NCI-H345 treated with DMSO at 0.1 percent for 48 hours (cell line): ENCODE data around the gene PRDM7.

Experiments used
- DNase-seq: peaks from one replicate; lab custom pipeline; 2025; ENCODE audit not compliant: unreplicated experiment; lab: John Stamatoyannopoulos, UW

The PRDM7 gene

DNA sequence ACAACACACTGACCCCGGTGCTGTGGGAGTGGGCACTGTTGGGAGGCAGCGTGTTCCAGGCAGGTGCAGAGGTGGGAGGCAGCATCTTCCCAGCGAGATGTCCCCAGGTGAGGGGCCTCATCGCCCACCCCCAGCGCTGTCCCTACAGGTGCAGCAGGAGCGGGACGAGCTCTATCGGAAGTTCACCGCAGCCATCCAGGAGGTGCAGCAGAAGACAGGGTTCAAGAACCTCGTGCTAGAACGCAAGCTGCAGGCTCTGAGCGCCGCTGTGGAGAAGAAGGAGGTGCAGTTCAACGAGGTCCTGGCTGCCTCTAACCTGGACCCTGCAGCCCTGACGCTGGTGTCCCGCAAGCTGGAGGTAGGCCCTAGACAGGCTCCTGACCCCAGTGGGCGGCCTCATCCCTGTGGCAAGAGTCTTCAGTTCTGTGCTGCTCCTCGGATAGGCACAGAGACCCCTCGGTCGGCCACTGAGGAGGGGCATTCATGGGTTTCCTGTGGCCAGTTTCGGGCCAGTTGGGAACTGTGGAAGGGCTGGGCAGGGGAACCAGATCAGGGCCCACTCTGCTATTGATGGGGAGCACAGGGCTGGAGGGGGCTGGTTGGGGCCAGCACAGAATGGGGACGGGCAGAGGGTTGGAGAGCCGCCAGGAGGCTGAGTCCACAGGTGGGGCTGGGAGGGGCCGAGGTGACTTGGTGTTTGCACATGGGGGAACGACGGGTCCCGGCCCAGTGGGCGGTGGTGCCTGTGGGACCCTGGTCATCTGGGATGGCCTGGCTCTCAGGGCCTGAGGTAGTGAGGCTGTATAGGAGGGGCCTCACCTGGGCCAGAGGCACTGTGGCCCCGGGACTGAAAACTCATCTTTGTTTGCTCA is 36.7 kb downstream of the PRDM7 start:
- DNase-seq, result no peak

DNA sequence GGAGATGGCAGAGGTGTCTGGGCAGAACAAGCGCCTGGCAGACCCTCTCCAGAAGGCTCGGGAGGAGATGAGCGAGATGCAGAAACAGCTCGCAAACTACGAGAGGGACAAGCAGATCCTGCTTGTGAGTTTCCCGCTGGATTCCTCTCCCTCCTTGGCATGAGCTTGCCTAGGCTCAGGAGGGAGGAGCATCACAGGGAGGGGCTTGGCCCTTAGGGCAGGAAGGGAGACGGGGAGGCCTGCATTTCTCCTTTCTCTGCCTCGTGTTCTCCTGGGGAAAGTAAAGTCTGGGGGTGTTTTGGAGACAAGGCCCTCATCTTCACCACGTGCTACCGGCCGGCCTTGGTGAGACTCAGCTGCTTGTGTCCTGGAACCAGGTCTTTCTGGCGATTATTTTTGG is 39.9 kb downstream of the PRDM7 start:
- DNase-seq, result no peak

DNA sequence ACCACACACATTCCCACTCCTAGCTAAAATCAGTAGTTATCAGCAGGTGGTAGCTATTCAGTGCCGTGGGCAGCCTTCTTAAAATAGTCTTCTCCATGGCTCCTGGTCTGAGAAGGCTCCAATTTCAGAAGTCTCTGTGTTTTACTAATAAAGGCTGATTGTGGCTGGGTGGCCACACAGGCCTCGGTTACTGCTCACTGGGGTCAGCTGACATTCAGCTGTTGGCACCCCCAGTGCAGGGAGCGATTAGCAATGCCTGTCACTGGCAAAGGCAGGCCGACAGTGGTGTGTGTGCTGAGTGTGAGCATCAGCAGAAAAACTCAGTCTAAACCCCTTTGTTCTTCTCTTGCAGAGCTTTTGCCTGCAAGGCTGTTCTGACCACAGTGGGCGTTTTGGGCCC is 41.2 kb downstream of the PRDM7 start:
- DNase-seq, result no peak

DNA sequence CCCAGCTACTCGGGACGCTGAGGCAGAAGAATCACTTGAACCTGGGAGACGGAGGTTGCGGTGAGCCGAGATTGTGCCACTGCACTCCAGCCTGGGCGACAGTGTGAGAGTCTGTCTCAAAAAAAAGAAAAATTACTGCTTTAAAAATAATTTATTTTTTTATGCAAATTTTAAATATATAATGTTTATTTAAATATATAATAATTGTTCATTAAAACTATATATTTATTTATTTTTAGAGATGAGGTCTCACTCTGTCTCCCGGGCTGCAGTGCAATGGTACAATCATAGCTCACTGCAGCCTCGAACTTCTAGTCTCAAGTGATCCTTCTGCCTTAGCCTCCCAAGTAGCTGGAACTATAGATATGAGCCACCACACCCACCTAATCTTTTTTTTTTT is 42.6 kb downstream of the PRDM7 start:
- no peak for DNase-seq

DNA sequence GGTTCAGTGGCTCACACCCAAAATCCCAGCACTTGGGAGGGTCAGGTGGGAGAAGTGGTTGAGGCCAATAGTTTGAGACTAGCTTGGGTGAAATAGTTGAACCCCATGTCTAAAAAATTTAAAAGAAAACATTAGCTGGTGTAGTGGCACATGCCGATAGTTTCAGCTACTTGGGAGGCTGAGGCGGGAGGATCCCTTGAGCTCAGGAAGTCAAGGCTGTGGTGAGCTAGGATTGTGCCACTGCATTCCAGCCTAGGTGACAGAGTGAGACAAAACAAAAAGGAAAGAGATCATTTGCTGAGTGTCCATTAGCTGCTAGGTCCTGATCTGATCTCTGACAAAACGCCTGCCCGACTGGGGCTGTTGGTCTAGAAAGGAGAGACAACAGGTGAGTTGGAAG is 43.7 kb downstream of the PRDM7 start:
- no peak for DNase-seq

DNA sequence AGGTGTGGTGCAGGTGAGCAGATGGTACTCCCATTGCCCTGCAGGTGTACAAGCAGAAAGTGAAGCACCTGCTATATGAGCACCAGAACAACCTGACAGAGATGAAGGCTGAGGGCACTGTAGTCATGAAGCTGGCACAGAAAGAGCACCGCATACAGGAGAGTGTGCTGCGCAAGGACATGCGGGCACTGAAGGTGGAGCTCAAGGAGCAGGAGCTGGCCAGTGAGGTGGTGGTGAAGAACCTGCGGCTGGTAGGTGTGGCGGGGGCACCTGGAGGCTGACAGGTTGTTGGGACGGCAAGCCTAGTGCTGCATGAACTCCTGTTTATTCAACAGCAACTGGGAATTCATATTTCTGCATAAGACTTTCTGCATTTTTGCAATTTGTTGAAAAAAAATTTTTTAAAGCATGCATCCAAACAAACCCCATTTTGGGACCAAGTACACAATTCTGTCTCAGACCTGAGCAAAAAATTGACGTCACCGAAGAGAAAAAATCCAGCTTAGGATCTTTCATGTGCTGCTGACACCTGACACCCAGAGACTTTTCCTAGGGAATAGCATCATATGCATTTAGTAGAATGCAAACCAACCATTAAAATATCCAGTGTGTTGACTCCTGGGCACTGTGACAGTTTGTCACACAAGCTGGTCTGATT is 44.3 kb downstream of the PRDM7 start:
- DNase-seq, result no peak

DNA sequence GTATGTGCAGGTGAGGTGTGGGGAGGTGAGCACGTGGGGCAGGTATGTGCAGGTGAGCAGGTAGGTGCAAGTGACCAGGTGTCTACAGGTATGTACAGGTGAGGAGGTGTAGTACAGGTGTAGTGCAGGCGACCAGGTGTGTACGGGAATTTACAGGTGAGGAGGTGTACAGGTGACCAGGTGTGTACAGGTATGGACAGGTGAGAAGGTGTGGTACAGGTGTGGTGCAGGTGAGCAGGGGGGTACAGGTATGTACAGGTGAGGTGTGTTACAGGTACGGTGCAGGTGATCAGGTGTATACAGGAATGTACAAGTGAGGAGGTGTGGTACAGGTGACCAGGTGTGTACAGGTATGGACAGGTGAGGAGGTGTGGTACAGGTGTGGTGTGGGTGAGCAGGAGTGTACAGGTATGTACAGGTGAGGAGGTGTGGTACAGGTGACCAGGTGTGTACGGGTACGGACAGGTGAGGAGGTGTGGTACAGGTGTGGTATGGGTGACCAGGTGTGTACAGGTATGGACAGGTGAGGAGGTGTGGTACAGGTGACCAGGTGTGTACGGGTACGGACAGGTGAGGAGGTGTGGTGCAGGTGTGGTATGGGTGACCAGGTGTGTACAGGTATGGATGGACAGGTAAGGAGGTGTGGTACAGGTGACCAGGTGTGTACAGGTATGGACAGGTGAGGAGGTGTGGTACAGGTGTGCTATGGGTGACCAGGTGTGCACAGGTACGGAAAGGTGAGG is 45.0 kb downstream of the PRDM7 start:
- DNase-seq, result no peak

DNA sequence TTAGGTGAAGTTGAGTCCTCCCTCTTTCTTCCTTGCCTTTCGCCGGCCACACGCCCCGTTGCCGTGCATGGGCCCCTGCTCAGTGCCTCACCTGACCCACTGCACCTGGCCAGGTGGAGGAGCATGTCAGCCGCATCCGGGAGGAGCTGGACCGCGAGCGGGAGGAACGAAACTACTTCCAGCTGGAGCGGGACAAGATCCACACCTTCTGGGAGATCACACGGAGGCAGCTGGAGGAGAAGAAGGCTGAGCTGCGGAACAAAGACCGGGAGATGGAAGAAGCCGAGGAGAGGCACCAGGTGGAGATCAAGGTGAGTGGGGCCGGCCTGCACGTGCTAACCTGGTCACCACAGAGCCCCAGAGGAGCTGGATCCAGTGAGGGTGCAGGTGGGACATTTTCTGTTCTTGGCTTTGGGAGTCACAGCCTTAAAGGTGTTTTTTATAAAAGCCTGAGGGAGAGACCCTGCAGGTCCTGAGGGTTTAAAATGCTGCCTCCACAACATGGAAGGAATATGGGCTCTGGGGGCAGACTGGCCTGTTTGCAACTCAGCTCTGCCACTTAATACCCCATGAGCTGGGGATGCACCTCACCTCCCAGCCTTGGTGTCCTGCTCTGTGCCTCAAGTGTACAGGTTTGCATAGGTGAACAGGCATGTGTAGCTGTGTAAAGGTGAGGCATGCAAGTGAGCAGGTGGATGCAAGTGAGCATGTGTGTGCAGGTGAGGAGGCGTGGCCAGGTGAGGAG is 45.8 kb downstream of the PRDM7 start:
- no peak for DNase-seq

DNA sequence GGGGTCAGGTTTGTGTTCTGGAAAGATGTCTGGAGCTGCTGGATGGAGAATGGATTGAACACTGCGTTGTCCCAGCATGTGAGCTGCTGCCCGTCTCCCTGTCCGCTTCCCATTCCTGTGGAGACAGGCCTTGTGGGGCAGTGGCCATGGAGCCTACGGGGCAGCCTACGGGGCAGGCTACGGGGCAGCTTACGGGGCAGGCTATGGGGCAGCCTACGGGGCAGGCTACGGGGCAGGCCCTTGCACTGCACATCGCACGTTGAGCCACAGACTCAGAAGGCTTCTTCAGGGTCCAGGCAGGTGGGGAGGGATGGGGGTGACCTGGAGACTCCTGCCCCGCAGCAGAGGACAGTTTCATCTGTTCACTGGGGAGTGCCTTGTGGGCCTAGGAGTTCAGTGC is 48.1 kb downstream of the PRDM7 start:
- no peak for DNase-seq

DNA sequence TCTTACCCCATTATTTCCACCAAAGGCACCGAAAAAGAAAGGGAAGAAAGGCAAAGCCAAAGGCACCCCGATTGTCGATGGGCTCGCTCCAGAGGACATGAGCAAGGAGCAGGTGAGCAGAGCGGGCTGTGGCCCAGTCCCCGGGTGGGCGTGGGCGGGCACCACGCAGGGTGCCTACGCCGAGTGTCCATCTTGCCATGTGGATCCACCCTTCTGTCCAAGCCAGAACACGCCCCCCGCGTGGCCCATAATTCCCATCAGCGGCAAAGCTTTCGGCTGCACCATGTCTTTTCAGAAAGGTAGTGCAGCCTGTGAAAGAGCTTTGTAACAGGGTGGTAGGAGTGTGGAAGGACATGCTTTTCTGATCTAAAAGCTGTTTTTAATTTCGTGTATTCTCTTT is 49.5 kb downstream of the PRDM7 start:
- DNase-seq, result no peak

DNA sequence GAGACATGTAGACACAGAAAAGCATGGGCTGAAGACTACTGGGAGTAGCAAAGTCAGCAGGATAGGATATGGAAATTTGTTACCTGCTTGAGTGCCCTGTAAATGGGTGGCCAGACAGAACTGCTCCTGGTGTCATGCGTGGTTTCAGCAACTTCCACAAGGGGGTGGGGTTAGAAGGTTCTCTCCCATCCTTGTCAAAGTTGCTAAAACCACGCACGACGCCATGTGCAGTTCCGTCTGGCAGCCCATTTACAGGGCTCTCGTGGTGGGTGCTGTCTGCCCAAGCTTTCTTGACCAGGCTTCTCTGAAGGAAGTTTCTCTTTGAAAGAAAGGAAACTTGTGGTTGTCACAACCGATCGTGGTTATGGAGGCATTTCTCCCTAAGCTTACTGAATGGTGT is 51.0 kb downstream of the PRDM7 start:
- no peak for DNase-seq

DNA sequence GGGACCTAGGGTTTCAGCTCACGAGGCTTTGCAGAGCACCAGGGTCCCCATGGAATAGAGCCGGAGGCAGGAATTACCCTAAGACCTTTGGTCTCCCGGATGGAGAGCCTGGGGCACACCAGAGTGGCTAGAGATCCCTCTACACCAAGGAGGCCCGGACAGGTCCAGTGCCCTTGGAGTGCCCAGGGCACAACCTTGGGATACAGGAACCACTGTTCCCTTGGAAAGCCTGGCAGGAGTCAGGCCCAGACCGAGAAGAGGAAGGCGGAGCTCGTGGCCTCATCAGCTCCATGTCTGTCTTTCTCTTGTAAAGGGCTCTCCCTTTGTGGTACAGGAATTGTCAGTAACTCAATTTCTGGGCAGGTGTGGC is 54.1 kb downstream of the PRDM7 start:
- DNase-seq, result no peak

DNA sequence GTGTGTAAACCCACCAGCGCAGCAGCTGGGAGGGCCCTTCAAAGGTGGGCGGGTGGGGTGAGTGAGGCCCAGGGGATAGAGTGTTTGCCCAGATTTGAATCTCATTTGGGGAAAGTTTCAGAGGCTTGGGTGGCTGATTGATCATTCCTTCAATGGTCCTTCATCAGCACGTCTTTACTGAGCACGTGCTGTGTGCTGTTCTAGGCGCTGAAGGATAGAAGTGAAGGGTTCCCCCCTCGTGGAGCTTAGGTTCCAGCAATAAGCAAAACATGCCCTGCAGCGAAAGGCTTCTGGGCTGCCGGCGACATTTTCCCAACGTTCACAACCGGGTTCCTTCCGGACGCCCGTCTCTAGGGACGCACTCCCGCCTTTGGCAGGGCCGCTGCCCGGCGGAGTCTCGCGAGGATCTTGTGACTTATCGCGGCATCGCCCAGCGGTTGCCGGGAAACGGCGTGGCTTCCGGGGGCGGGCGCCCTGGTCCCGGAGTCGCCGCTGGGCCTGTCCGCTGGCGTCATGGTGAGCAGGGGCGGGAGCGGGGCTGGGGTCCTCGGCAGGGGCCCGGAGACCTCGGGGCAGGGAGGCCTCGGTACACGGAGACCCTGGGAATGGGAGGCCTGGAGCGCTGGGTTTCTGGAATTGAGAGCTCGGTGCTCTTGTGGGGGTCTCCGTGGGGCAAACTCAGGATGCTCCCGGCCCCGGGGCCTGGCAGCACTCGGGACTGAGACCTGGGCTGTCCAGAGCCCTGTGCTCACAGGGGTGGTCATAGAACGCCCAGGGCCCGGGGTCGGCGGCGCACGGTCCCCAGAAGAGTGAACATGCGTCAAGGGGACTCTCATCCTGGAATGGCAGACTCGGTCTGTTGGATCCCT is 54.7 kb downstream of the PRDM7 start:
- peak; percentile 72 for DNase-seq

DNA sequence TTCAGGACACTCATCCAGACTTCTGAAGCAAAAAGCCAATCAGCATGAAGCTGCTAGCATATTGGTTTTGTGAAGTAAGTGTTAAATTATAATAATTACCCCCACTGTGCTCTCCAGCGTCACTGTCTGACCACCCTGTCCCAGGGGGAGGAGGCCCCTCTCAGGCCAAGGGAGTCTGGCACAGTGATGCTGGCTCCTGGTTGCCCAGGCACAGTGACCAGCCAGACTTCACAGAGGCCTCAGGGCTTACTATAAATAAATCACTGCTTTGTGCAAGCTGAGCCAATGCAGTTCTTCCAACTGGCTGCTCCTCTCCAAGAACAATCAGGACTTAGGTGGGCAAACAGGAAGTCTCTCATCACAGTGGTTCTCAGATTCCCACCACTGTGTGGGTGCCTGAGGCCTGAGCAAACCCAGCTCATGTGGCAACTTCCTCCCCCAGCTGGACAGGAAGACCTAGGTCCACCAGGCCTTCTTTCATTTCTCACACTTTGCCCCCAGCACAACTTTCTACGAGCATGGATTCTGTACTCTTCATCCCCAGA is 56.2 kb downstream of the PRDM7 start:
- DNase-seq, result no peak

DNA sequence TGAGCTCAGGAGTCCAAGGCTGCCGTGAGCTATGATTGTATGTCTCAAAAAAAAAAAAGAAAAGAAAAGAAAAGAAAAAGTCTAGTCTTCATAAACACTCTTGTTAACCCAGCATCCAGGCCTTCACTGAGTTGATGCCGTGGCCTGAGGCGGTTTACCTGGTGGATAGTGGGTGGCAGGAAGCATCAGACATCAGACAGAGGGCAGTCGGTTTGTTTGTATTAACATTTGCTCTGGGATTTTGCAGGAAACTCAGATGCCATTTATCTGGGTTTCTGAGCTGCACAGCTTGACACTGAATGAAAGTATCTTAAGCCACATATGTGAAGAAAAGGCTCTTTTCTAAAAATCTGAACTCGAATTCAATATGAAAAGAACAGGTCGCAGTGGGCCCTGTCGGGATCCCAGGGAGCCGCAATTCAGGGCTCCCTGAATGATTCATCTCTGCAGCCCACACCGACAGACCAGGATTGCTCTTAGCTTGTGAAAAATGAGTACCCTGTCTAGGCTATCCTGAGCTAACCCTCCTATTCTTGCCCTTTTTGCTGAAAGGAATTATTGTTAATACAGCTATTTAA is 56.8 kb downstream of the PRDM7 start:
- no peak for DNase-seq

DNA sequence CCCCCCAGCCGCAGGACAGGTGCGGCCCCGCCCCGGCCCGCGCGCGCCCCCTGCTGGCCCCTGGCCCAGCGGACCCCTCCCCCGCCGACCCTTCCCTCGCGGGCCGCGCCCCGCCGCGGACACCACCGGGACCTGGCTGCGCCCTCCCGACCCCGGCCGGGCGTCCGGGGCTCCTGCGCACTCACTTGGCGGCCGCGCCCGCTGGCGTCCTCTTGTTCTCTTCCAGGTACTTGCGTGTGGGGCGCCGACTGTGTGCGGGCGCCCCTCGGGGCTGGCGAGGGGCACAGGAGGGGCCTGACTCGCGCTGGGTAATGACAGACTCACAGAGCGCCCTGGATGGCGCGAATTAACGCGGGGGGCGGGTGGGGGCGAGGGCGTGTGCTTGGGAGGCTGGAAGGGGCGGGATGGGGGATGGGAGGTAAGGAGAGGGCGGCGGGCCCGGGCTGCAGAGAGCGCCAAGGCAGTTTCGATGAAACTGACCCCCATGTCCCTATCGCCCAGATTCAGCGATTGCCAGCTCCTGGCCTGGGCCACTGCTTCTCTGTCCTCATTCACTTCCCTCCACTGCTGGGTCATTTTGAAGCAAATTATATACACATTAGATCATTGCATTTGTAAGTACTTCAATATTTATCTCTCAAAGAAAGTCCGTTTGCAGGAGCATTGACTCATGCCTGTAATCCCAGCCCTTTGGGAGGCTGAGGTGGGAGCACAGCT is 57.4 kb downstream of the PRDM7 start:
- DNase-seq, result peak; percentile 28

DNA sequence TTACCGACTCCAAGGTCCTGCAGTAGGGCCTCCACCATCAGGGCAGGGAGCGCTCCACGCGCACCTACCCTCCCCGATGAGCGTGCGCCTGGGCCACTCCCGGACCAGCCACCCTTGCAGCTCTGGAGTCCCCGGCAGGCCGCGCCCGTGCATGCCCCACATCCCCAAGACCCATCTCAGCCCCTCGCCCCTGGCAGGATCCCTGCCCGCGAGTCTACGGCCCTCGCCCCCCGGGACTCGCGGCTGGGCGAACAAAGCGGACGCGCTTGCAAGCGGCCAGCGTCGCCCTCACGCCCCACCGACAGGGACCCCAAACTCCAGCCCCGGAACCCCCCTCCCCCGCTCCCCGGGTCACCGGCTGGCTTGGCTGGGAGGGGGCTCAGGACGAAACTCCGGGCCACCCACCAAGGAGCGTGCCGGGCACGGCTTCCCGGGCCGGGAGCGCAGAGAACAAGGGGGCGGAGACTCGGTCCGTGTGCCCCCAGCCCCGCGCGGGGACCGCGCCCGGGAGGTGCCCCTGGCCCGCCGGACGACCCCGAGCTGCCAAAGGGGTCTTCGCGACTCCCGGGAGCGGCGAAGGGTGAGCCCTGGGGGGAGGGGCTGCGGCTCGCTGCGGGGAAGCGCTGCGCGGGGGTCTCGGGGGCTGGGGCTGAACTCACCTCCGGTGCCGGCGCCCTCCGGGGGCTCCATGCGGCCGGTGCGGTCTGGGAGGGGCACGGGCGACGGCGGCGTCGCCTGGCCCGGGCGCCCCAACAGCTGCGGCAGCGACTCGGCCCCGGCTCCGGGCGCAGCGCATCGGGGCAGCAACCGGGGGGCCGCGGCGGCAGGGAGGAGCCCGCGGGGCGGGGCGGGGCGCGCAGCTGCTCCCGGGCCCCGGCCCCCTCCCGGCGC is 58.2 kb downstream of the PRDM7 start, which contains the start of gene DBNDD1:
DBNDD1 (minus strand) TSS at position 805 of the 891 bp plus-strand sequence; CDS start at position 690, 115 bp downstream.
- DNase-seq, result no peak

DNA sequence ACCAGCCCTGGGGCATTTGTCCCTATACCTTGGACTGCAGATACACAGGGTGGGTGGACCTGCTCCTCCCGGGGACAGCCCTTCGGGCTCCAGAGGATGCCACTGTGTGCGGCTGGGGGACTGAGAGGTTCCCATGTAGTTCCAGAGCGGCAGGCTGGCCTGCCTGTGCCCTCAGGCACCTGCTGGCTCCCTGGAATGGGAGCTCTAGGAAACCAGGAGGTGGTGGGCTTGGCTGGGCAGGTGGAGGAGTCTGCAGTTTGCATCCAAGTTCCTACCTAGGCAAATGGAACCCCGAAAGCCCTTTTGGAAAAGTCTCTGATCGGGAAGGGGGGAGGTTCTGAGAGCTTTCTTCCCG is 58.9 kb downstream of the PRDM7 start:
- no peak for DNase-seq
